ENCODE data around the gene GATB. TPM values are rescaled to one million over a fixed set of nuclear protein-coding genes. Genes with fewer than 3 reads are reported as not detected.

Gene GATB
- total RNA-seq, 1 donor from 2014 or later: 14.2 TPM

- Histone ChIP-seq H3K27ac (no peak overlapping the region), H3K27me3 (ENCODE audit: low read depth) (no peaks in the 10 kb centered on the region), H3K36me3 (peaks cover 5% of the 10 kb centered on the region), H3K4me1 (peaks cover 20% of the 10 kb centered on the region), H3K4me3 (no peak overlapping the region), H3K9me3 (no peaks in the 10 kb centered on the region)
- intact Hi-C loops (cut with DNase I): no loop called here
- DNase-seq (no peak), ATAC-seq (peak in 1 of 2 donors; percentile 18)
- no peak for TF ChIP-seq CTCF (IDR thresholded peaks at IDR 0.05)
Observed at GRCh38 chr4:151687021-151687640, 73.7 kb downstream of the GATB start.

- DNase-seq (no peak), ATAC-seq (no peak)
Observed at GRCh38 chr4:151685303-151685702, 75.5 kb downstream of the GATB start.

GRCh38 chr4:151681085-151681484 is 79.7 kb downstream of the GATB start:
- Histone ChIP-seq H3K27ac (no peak overlapping the region), H3K27me3 (ENCODE audit: low read depth) (no peaks in the 10 kb centered on the region), H3K36me3 (no peaks in the 10 kb centered on the region), H3K4me1 (no peaks in the 10 kb centered on the region), H3K4me3 (no peak overlapping the region), H3K9me3 (no peaks in the 10 kb centered on the region)
- intact Hi-C loops (cut with DNase I): no loop called here
- DNase-seq: no peak
- no peak for TF ChIP-seq CTCF (IDR thresholded peaks at IDR 0.05)
- no peak for ATAC-seq

More at GRCh38 chr4:151685303-151685702, 75.5 kb downstream of the GATB start:
- peaks cover 20% of the 10 kb centered on the region for H3K4me1 ChIP-seq
- H3K9me3 ChIP-seq: no peaks in the 10 kb centered on the region
- peaks cover 5% of the 10 kb centered on the region for H3K36me3 ChIP-seq
- intact Hi-C loops (cut with DNase I): no loop called here
- H3K27ac ChIP-seq: no peak overlapping the region
- H3K27me3 ChIP-seq (ENCODE audit: low read depth): no peaks in the 10 kb centered on the region
- TF ChIP-seq CTCF (IDR thresholded peaks at IDR 0.05): no peak
- H3K4me3 ChIP-seq: no peak overlapping the region

- Histone ChIP-seq H3K27ac (no peak overlapping the region), H3K9me3 (no peaks in the 10 kb centered on the region), H3K4me3 (no peak overlapping the region), H3K36me3 (no peaks in the 10 kb centered on the region), H3K27me3 (ENCODE audit: low read depth) (no peaks in the 10 kb centered on the region), H3K4me1 (no peaks in the 10 kb centered on the region)
- TF ChIP-seq CTCF (IDR thresholded peaks at IDR 0.05): no peak
- DNase-seq (no peak), ATAC-seq (no peak)
- intact Hi-C loops (cut with DNase I): no loop called here
Observed at GRCh38 chr4:151679231-151679630, 81.6 kb downstream of the GATB start.

GRCh38 chr4:151678048-151678872 is 82.5 kb downstream of the GATB start:
- Histone ChIP-seq H3K36me3 (no peaks in the 10 kb centered on the region), H3K27me3 (ENCODE audit: low read depth) (no peaks in the 10 kb centered on the region), H3K4me3 (no peak overlapping the region), H3K27ac (no peak overlapping the region), H3K4me1 (no peaks in the 10 kb centered on the region), H3K9me3 (no peaks in the 10 kb centered on the region)
- no peak for ATAC-seq
- intact Hi-C loops (cut with DNase I): no loop called here
- no peak for DNase-seq
- no peak for TF ChIP-seq CTCF (IDR thresholded peaks at IDR 0.05)
